GM23338 (cell line): ENCODE measurements around the gene MTA3. TPM values are rescaled to one million over a fixed set of nuclear protein-coding genes. Genes with fewer than 3 reads are reported as not detected.

Source experiments
- ATAC-seq: fragments of 200-7000 bp; cut with Tn5 transposase; 3 replicates; pipeline ENCODE4 v1.9.1; 2020
- DNase-seq: peaks from one replicate; pipeline ENCODE4 v3.0.0-alpha.2; 2015; ENCODE audit warnings: low spot score
- H2AFZ ChIP-seq: fragments of 200-600 bp; sonication (generic); 2 replicates; pipeline ENCODE4 v1.8.0; 2016; ENCODE audit warnings: antibody characterized with exemption, mild to moderate bottlenecking, moderate library complexity
- H3F3A ChIP-seq: fragments of 200-600 bp; sonication (generic); replicated peaks from 2 replicates; pipeline ENCODE4 v1.8.0; 2017; ENCODE audit warnings: antibody characterized with exemption, mixed run types, low read depth
- H3K27ac ChIP-seq: fragments of 200-600 bp; sonication (generic); 2 replicates; pipeline ENCODE4 v1.6.1; 2016; ENCODE audit warnings: low read depth
- H3K27me3 ChIP-seq: fragments of 200-600 bp; sonication (generic); 2 replicates; pipeline ENCODE4 v1.8.0; 2016; ENCODE audit warnings: mild to moderate bottlenecking, mixed run types, moderate library complexity; ENCODE audit not compliant: insufficient read depth
- H3K36me3 ChIP-seq: fragments of 200-600 bp; sonication (generic); 2 replicates; pipeline ENCODE4 v1.8.0; 2016; ENCODE audit warnings: mild to moderate bottlenecking; ENCODE audit not compliant: insufficient read depth
- H3K4me1 ChIP-seq: fragments of 200-600 bp; sonication (generic); 2 replicates; pipeline ENCODE4 v1.8.0; 2016; ENCODE audit warnings: mild to moderate bottlenecking, moderate library complexity; ENCODE audit not compliant: insufficient read depth
- H3K4me2 ChIP-seq: fragments of 200-600 bp; sonication (generic); 2 replicates; pipeline ENCODE4 v1.7.1; 2017; ENCODE audit warnings: mixed run types
- H3K4me3 ChIP-seq: fragments of 200-600 bp; sonication (generic); 2 replicates; pipeline ENCODE4 v1.6.1; 2016; ENCODE audit warnings: mixed run types
- H3K79me2 ChIP-seq: fragments of 200-600 bp; sonication (generic); replicated peaks from 2 replicates; pipeline ENCODE4 v1.8.0; 2017; ENCODE audit warnings: mild to moderate bottlenecking; ENCODE audit not compliant: insufficient read depth
- H3K9me2 ChIP-seq: fragments of 200-600 bp; sonication (generic); 2 replicates; pipeline ENCODE4 v1.8.0; 2017; ENCODE audit not compliant: insufficient read depth
- H4K20me1 ChIP-seq: fragments of 200-600 bp; sonication (generic); replicated peaks from 2 replicates; pipeline ENCODE4 v1.8.0; 2017; ENCODE audit warnings: mild to moderate bottlenecking; ENCODE audit not compliant: insufficient read depth
- H3K27ac Mint-ChIP-seq: 2 replicates; pipeline ENCODE4 v1.8.0; 2020; ENCODE audit warnings: inconsistent platforms, mild to moderate bottlenecking, moderate library complexity, mixed read lengths
- H3K27me3 Mint-ChIP-seq: 3 replicates; pipeline ENCODE4 v1.8.0; 2022; ENCODE audit warnings: low read depth, mild to moderate bottlenecking, moderate library complexity, mixed read lengths, inconsistent platforms; ENCODE audit not compliant: insufficient read depth, poor library complexity
- H3K36me3 Mint-ChIP-seq: 3 replicates; pipeline ENCODE4 v1.8.0; 2021; ENCODE audit warnings: low read depth, mild to moderate bottlenecking, inconsistent platforms, moderate library complexity, mixed read lengths
- H3K4me1 Mint-ChIP-seq: 3 replicates; pipeline ENCODE4 v1.8.0; 2020; ENCODE audit warnings: mild to moderate bottlenecking, inconsistent platforms, mixed read lengths
- H3K4me3 Mint-ChIP-seq: 3 replicates; pipeline ENCODE4 v1.8.0; 2021; ENCODE audit warnings: moderate library complexity, mild to moderate bottlenecking, inconsistent platforms, mixed read lengths
- H3K9me3 Mint-ChIP-seq: 3 replicates; pipeline ENCODE4 v1.8.0; 2020; ENCODE audit warnings: moderate library complexity, mild to moderate bottlenecking, inconsistent platforms, mixed read lengths
- CREB1 ChIP-seq: fragments of 250-450 bp; sonication (Bioruptor Pico); IDR thresholded peaks from 2 replicates; pipeline ENCODE4 v1.5.0; 2020; ENCODE audit warnings: low read depth, mild to moderate bottlenecking, moderate library complexity
- EZH2 ChIP-seq: fragments of 200-600 bp; sonication (generic); IDR thresholded peaks from one replicate; pipeline ENCODE4 v1.8.0; 2017; ENCODE audit warnings: antibody characterized with exemption, mild to moderate bottlenecking, low read depth; ENCODE audit not compliant: unreplicated experiment
- EZH2phosphoT487 ChIP-seq: fragments of 200-600 bp; sonication (generic); IDR thresholded peaks from one replicate; pipeline ENCODE4 v1.8.1; 2018; ENCODE audit warnings: antibody characterized with exemption; ENCODE audit not compliant: unreplicated experiment
- JUNB ChIP-seq: IDR thresholded peaks from one replicate; pipeline ENCODE4 v1.6.1; 2016; ENCODE audit warnings: antibody characterized with exemption; ENCODE audit not compliant: unreplicated experiment
- NANOG ChIP-seq: IDR thresholded peaks from 2 replicates; pipeline ENCODE4 v1.6.1; 2016; ENCODE audit warnings: antibody characterized with exemption, borderline replicate concordance
- POLR2AphosphoS5 ChIP-seq: IDR thresholded peaks from 2 replicates; pipeline ENCODE4 v1.6.1; 2016; ENCODE audit warnings: antibody characterized with exemption, low read depth
- STAT1 ChIP-seq: IDR thresholded peaks from one replicate; pipeline ENCODE4 v1.6.1; 2016; ENCODE audit warnings: antibody characterized with exemption; ENCODE audit not compliant: unreplicated experiment
- ZNF114 ChIP-seq: fragments of 250-450 bp; sonication (Bioruptor Pico); IDR thresholded peaks from 2 replicates; pipeline ENCODE4 v1.5.0; 2020; ENCODE audit warnings: mild to moderate bottlenecking, moderate library complexity
- ZNF331 ChIP-seq: fragments of 250-450 bp; sonication (Bioruptor Pico); IDR thresholded peaks from 2 replicates; pipeline ENCODE4 v1.5.0; 2020; ENCODE audit warnings: low read depth, mild to moderate bottlenecking, moderate library complexity
- polyA plus RNA-seq: library from polyadenylated mRNA; unstranded; fragments of >200 nt; fragmentation: Nextera tagmentation; extraction: Ambion mirVana; gene quantifications from 2 replicates; pipeline ENCODE4 v1.2.1, GENCODE V29; 2016
- total RNA-seq: library from RNA; depleted of rRNA; stranded (reverse); fragments of >200 nt; shearing (Covaris generic); gene quantifications from 2 replicates; pipeline ENCODE4 v1.2.3, GENCODE V29; 2014
- TF ChIP-seq, protein P1 (sequence below), 2 experiments: fragments of 200-600 bp in 1 of 2; sonication (generic) in 1 of 2; conservative IDR thresholded peaks; 2 replicates each; pipeline versions ENCODE4 v1.5.1 to v1.6.1; 2016 to 2017; ENCODE audit warnings: antibody characterized with exemption in 2 of 2, low read depth in 2 of 2, mild to moderate bottlenecking in 2 of 2, moderate library complexity in 1 of 2
- TF ChIP-seq, protein P2 (sequence below): IDR thresholded peaks from one replicate; pipeline ENCODE4 v1.6.1; 2018; ENCODE audit warnings: antibody characterized with exemption; ENCODE audit not compliant: unreplicated experiment
- TF ChIP-seq, protein P3 (sequence below): IDR thresholded peaks from 2 replicates; pipeline ENCODE4 v1.6.1; 2016; ENCODE audit warnings: antibody characterized with exemption

Gene MTA3
- total and polyA plus RNA-seq, 2 experiments from 2014 or later, result 162 to 208 TPM

DNA sequence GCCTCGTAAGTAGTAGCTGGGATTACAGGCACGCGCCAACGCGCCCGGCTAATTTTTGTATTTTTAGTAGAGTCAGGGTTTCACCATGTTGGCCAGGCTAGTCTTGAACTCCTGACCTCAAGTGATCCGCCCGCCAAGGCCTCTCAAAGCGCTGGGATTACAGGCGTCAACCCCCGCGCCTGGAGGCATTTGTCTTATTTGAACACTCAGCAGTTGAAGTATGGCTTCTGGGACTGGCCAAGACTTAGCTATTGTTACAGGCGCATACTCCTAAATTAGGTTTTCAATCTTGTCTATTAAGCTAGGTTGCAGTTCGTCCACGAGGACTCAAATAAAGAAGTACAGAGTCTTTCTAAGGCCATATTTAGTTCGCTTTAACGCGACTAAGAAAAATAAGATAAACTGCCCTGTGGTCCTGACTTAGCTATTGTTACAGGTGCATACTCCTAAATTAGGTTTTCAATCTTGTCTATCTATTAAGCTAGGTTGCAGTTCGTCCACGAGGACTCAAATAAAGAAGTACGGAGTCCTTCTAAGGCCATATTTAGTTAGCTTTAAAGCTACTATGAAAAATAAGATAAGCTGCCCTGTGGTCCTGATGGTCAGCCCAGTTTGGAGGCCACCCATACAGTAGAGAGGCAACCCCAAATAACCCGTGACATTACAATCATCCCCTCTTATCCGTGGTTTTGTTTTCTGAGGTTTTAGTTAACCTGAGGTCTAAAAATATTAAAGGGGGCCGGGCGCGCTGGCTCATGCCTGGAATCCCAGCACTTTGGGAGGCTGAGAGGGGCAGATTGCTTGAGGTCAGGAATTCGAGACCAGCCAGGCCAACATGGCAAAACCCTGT lies 20.8 kb upstream of the MTA3 start (continued):
- TF ChIP-seq ZNF331 (CRISPR knock-in tag), result no peak
- TF ChIP-seq, protein P1, sequence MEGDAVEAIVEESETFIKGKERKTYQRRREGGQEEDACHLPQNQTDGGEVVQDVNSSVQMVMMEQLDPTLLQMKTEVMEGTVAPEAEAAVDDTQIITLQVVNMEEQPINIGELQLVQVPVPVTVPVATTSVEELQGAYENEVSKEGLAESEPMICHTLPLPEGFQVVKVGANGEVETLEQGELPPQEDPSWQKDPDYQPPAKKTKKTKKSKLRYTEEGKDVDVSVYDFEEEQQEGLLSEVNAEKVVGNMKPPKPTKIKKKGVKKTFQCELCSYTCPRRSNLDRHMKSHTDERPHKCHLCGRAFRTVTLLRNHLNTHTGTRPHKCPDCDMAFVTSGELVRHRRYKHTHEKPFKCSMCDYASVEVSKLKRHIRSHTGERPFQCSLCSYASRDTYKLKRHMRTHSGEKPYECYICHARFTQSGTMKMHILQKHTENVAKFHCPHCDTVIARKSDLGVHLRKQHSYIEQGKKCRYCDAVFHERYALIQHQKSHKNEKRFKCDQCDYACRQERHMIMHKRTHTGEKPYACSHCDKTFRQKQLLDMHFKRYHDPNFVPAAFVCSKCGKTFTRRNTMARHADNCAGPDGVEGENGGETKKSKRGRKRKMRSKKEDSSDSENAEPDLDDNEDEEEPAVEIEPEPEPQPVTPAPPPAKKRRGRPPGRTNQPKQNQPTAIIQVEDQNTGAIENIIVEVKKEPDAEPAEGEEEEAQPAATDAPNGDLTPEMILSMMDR (conservative IDR thresholded peaks at IDR 0.05; ENCODE audit: low read depth in 2 of 2), result no peak
- TF ChIP-seq NANOG, result no peak
- no peak for TF ChIP-seq STAT1
- TF ChIP-seq EZH2phosphoT487, result no peak
- no peak for TF ChIP-seq CREB1
- TF ChIP-seq, protein P2, sequence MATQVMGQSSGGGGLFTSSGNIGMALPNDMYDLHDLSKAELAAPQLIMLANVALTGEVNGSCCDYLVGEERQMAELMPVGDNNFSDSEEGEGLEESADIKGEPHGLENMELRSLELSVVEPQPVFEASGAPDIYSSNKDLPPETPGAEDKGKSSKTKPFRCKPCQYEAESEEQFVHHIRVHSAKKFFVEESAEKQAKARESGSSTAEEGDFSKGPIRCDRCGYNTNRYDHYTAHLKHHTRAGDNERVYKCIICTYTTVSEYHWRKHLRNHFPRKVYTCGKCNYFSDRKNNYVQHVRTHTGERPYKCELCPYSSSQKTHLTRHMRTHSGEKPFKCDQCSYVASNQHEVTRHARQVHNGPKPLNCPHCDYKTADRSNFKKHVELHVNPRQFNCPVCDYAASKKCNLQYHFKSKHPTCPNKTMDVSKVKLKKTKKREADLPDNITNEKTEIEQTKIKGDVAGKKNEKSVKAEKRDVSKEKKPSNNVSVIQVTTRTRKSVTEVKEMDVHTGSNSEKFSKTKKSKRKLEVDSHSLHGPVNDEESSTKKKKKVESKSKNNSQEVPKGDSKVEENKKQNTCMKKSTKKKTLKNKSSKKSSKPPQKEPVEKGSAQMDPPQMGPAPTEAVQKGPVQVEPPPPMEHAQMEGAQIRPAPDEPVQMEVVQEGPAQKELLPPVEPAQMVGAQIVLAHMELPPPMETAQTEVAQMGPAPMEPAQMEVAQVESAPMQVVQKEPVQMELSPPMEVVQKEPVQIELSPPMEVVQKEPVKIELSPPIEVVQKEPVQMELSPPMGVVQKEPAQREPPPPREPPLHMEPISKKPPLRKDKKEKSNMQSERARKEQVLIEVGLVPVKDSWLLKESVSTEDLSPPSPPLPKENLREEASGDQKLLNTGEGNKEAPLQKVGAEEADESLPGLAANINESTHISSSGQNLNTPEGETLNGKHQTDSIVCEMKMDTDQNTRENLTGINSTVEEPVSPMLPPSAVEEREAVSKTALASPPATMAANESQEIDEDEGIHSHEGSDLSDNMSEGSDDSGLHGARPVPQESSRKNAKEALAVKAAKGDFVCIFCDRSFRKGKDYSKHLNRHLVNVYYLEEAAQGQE, result no peak
- TF ChIP-seq JUNB, result no peak
- TF ChIP-seq, protein P3, sequence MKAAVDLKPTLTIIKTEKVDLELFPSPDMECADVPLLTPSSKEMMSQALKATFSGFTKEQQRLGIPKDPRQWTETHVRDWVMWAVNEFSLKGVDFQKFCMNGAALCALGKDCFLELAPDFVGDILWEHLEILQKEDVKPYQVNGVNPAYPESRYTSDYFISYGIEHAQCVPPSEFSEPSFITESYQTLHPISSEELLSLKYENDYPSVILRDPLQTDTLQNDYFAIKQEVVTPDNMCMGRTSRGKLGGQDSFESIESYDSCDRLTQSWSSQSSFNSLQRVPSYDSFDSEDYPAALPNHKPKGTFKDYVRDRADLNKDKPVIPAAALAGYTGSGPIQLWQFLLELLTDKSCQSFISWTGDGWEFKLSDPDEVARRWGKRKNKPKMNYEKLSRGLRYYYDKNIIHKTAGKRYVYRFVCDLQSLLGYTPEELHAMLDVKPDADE, result no peak
- no peak for TF ChIP-seq EZH2

DNA sequence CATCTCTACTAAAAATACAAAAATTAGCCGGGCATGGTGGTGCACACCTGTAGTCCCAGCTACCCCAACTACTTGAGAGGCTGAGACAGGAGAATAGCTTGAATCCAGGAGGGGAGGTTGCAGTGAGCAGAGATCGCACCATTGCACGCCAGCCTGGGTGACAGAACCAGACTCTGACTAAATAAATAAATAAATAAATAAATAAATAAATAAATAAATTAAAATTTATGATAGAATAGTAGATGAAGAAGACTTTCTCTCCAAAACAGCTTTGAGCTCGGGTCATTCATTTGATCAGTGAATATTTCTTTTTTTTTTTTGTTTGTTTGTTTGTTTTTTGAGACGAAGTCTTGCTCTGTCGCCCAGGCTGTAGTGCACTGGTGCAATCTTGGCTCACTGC lies 17.6 kb upstream of the MTA3 start:
- peaks cover 48% of the 10 kb centered on the region for H3K4me1 Mint-ChIP-seq
- TF ChIP-seq ZNF331 (CRISPR knock-in tag) (no peak), POLR2AphosphoS5 (no peak), ZNF114 (CRISPR knock-in tag) (no peak), CREB1 (no peak), STAT1 (no peak), EZH2 (no peak), EZH2phosphoT487 (no peak)
- TF ChIP-seq, protein P2, result no peak

More for the DNA sequence above, 17.6 kb upstream of the MTA3 start:
- Histone ChIP-seq H3K9me2 (no peaks in the 10 kb centered on the region), H2AFZ (no peak overlapping the region), H3K27ac (peak overlapping the region; percentile 39; the same call in 1 of the 2 replicates), H3K79me2 (no peaks in the 10 kb centered on the region), H3K4me1 (peaks cover 66% of the 10 kb centered on the region), H3K4me2 (no peak overlapping the region), H4K20me1 (no peaks in the 10 kb centered on the region), H3K4me3 (no peak overlapping the region), H3K27me3 (no peaks in the 10 kb centered on the region), H3K36me3 (no peaks in the 10 kb centered on the region), H3F3A (peaks cover 32% of the 10 kb centered on the region)
- Mint-ChIP-seq H3K4me3 (no peak overlapping the region), H3K36me3 (no peaks in the 10 kb centered on the region), H3K9me3 (no peaks in the 10 kb centered on the region), H3K27me3 (peaks cover 19% of the 10 kb centered on the region), H3K27ac (no peak overlapping the region)
- ATAC-seq (no peak), DNase-seq (no peak)
